ENCODE results near the gene BRSK2.

GRCh38 chr11:1388763-1389102 is 1.0 kb upstream of the BRSK2 start:
- TF ChIP-seq CTCF (IDR thresholded peaks at IDR 0.05; ENCODE audit: poor library complexity) (no peak), EZH2 (IDR thresholded peaks at IDR 0.05; ENCODE audit: borderline replicate concordance) (no peak), EZH2phosphoT487 (IDR thresholded peaks at IDR 0.05; ENCODE audit: low read depth, severe bottlenecking, unreplicated experiment) (no peak)
